Prostate gland (tissue), 2 donors: ENCODE measurements around the gene GJB6. TPM values are rescaled to one million over a fixed set of nuclear protein-coding genes. Genes with fewer than 3 reads are reported as not detected.
A peak's percentile ranks its signal among the peaks of the same experiment; 100 is the strongest.

ENCODE experiments used
- DNase-seq: peaks from one replicate; pipeline ENCODE4 v3.0.0-alpha.2; 2019; ENCODE audit warnings: low spot score
- H3K27ac ChIP-seq, 2 donors: fragments of 200-600 bp; sonication (generic); 2 replicates each; pipeline ENCODE4 v1.5.1; 2017 to 2019
- H3K27me3 ChIP-seq: fragments of 200-600 bp; sonication (generic); replicated peaks from 2 replicates; pipeline ENCODE4 v1.5.1; 2019; ENCODE audit not compliant: insufficient read depth
- H3K36me3 ChIP-seq, 2 donors: fragments of 200-600 bp; sonication (generic); 1 replicate in 1 of 2; 2 replicates in 1 of 2; pipeline versions ENCODE4 v1.5.1 to v1.8.1; 2017 to 2019
- H3K4me1 ChIP-seq: fragments of 200-600 bp; sonication (generic); replicated peaks from 2 replicates; pipeline ENCODE4 v1.5.1; 2019
- H3K4me3 ChIP-seq, 2 donors: fragments of 200-600 bp; sonication (generic); 2 replicates each; pipeline ENCODE4 v1.5.1; 2017 to 2019
- H3K9me3 ChIP-seq: fragments of 200-600 bp; sonication (generic); 2 replicates; pipeline ENCODE4 v1.5.1; 2017
- CTCF ChIP-seq, 4 experiments: fragments of 200-600 bp in 2 of 4; fragments of 450-650 bp in 2 of 4; sonication (generic) in 2 of 4; IDR thresholded peaks; 1 replicate in 3 of 4; 2 replicates in 1 of 4; pipeline ENCODE4 v1.5.1; 2016 to 2019; ENCODE audit warnings: antibody characterized with exemption in 4 of 4, mild to moderate bottlenecking in 2 of 4, moderate library complexity in 2 of 4
- POLR2A ChIP-seq: fragments of 450-650 bp; IDR thresholded peaks from one replicate; pipeline ENCODE4 v1.6.1; 2016; ENCODE audit warnings: antibody characterized with exemption, mild to moderate bottlenecking
- POLR2AphosphoS5 ChIP-seq: sonication (generic); formaldehyde crosslinking; IDR thresholded peaks from one replicate; pipeline ENCODE4 v1.6.1; 2017; ENCODE audit warnings: antibody characterized with exemption
- WGBS: methylation state at CpG from one replicate; pipeline ENCODE4 v1.1.5; 2018; 5-methylcytosine and 5-hydroxymethylcytosine counted together
- intact Hi-C: fragments of 100-400 bp; cut with DNase I; formaldehyde crosslinking; loops from one replicate; pipeline ENCODE4 v1.14.2; 2022
- total RNA-seq, 2 donors: library from RNA; depleted of rRNA; stranded (reverse); fragments of >200 nt; gene quantifications; one replicate each; pipeline ENCODE4 v1.1.0, GENCODE V29; 2016

The GJB6 gene
- total RNA-seq, 2 donors from 2014 or later: 0.28 to 0.32 TPM

DNA sequence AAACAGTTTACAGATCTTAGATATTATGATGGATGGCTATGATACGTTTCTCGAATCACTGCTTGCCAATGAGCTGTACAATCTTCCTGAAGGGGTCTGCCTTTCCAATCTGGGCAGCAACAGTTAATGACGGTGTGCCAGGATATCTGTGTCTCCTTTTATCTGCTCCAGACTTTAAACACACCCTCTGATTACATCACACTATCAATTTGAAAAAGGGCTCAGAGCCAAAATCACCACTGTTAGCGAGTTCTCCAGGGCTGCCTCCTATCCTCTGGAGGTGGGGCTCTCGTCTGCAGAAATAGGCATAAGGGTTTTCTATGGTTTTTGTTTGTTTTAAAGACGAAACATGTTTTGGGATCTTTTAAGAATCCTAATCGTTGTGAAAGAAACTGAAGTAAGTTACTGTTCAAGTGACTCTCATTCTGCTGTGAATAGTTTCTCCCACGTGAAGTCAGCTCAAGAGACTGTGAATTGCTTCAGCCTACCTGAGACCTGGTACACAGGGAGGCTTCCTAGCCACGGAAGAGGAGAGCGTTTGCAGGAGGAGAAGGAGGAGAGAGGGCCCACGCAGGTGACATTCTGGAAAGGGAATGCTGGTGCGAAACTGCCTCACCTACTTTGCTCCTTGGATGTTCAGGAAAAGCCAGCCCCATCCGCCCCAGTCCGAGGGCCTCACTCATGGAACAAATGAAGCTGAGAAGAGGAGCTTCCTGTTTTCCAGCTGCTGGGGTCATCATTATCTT, 56.0 kb downstream of the GJB6 start:
- Histone ChIP-seq H3K9me3 (no peaks in the 10 kb centered on the region), H3K27me3 (no peaks in the 10 kb centered on the region), H3K4me3 (no peak overlapping the region), H3K36me3 (no peaks in the 10 kb centered on the region), H3K27ac (no peak overlapping the region), H3K4me1 (no peaks in the 10 kb centered on the region)
- intact Hi-C loops: no loop called here
- 64% methylated on average over 14 of the region's 14 CpGs for WGBS
- TF ChIP-seq POLR2A (no peak), CTCF (IDR thresholded peaks at IDR 0.05) (no peak), POLR2AphosphoS5 (no peak)
- DNase-seq: no peak

DNA sequence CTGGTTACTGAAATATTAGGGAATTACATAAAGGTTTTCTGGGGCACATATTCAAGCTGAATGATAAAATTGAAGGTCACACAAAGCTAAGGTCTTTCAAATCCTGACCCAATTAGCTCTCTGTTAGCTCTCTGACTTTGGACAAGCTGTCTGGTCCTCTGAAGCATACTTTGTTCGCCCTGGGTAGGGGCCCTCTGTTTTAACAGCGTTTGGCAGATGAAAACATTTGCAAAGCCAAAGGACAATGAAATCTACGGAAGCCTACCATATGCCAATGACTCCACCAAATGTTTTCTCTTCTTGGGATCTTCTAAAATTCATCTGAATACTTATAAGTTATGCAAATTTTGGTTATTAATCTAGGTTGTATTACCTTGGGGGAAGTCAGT, 56.7 kb downstream of the GJB6 start:
- Histone ChIP-seq H3K27ac (no peak overlapping the region), H3K4me1 (no peaks in the 10 kb centered on the region), H3K36me3 (no peaks in the 10 kb centered on the region), H3K4me3 (no peak overlapping the region), H3K9me3 (no peaks in the 10 kb centered on the region), H3K27me3 (no peaks in the 10 kb centered on the region)
- WGBS: 64% methylated on average over 3 of the region's 3 CpGs
- no peak for DNase-seq
- intact Hi-C loops: no loop called here
- no peak for TF ChIP-seq POLR2AphosphoS5

- peak overlapping the region in 1 of 2 donors; percentile 14 for H3K27ac ChIP-seq
- DNase-seq: peak; percentile 44
- H3K4me3 ChIP-seq: no peak overlapping the region
- H3K27me3 ChIP-seq: no peaks in the 10 kb centered on the region
- TF ChIP-seq CTCF (IDR thresholded peaks at IDR 0.05): no peak
- TF ChIP-seq POLR2AphosphoS5: peak; percentile 57
- intact Hi-C loops: no loop called here
- H3K4me1 ChIP-seq: no peaks in the 10 kb centered on the region
- H3K36me3 ChIP-seq: no peaks in the 10 kb centered on the region
- no peaks in the 10 kb centered on the region for H3K9me3 ChIP-seq
- 45% methylated on average over 22 of the region's 22 CpGs for WGBS
These were observed 57.3 kb downstream of the GJB6 start for GRCh38 chr13:20174656-20175405.

DNA sequence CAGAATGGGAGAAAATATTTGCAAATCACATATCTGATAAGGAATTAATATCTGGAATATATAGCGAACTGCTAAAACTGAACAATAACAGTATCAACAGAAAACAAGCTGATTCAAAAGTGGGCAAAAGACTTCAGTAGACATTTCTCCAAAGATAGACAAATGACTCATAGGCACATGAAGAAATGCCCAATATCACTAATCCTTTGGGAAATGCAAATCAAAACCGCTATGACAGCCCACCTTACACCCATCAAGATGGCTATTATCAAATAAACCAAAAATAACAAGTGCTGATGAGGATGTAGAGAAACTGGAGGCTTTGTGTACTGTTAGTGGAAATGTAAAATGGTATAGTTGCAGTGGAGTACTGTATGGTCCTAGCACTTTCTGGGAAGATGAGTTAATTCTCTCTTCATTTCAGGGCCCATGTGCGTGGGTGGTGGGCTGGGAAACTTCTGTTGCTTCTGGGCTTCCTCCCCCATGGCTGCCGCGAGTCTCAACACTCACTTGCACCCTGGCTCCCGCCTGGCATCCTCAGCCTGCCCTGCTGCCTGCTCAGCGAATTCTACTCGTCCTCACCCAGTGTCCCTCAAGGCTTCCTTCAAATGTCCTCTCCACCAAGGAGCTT, 58.9 kb downstream of the GJB6 start:
- Histone ChIP-seq H3K4me3 (no peak overlapping the region), H3K27me3 (no peaks in the 10 kb centered on the region), H3K36me3 (no peaks in the 10 kb centered on the region), H3K4me1 (no peaks in the 10 kb centered on the region), H3K27ac (no peak overlapping the region), H3K9me3 (no peaks in the 10 kb centered on the region)
- TF ChIP-seq POLR2A (no peak), POLR2AphosphoS5 (no peak), CTCF (IDR thresholded peaks at IDR 0.05) (no peak)
- WGBS: 90% methylated on average over 8 of the region's 8 CpGs
- intact Hi-C loops: no loop called here
- no peak for DNase-seq

Other genes with a start within 250 kb of the GJB6 start
- 1 to 10 TPM in 1 of 2 donors, under 1 TPM in 1; 0.59 to 5.2 TPM for gene GJA3, start 71.3 kb downstream of the GJB6 start, total RNA-seq
- gene GJB2, start 39.4 kb downstream of the GJB6 start, total RNA-seq: 1 to 10 TPM; 1.5 to 3.8 TPM